Prostate gland (tissue), 2 donors: ENCODE data around the gene KRT7. TPM values are rescaled to one million over a fixed set of nuclear protein-coding genes. Genes with fewer than 3 reads are reported as not detected.

ENCODE experiments used
- DNase-seq: peaks from one replicate; pipeline ENCODE4 v3.0.0-alpha.2; 2019; ENCODE audit warnings: low spot score
- H3K27ac ChIP-seq, 2 donors: fragments of 200-600 bp; sonication (generic); 2 replicates each; pipeline ENCODE4 v1.5.1; 2017 to 2019
- H3K27me3 ChIP-seq: fragments of 200-600 bp; sonication (generic); replicated peaks from 2 replicates; pipeline ENCODE4 v1.5.1; 2019; ENCODE audit not compliant: insufficient read depth
- H3K36me3 ChIP-seq, 2 donors: fragments of 200-600 bp; sonication (generic); 1 replicate in 1 of 2; 2 replicates in 1 of 2; pipeline versions ENCODE4 v1.5.1 to v1.8.1; 2017 to 2019
- H3K4me1 ChIP-seq: fragments of 200-600 bp; sonication (generic); replicated peaks from 2 replicates; pipeline ENCODE4 v1.5.1; 2019
- H3K4me3 ChIP-seq, 2 donors: fragments of 200-600 bp; sonication (generic); 2 replicates each; pipeline ENCODE4 v1.5.1; 2017 to 2019
- H3K9me3 ChIP-seq: fragments of 200-600 bp; sonication (generic); 2 replicates; pipeline ENCODE4 v1.5.1; 2017
- CTCF ChIP-seq, 4 experiments: fragments of 200-600 bp in 2 of 4; fragments of 450-650 bp in 2 of 4; sonication (generic) in 2 of 4; IDR thresholded peaks; 1 replicate in 3 of 4; 2 replicates in 1 of 4; pipeline ENCODE4 v1.5.1; 2016 to 2019; ENCODE audit warnings: antibody characterized with exemption in 4 of 4, mild to moderate bottlenecking in 2 of 4, moderate library complexity in 2 of 4
- POLR2A ChIP-seq: fragments of 450-650 bp; IDR thresholded peaks from one replicate; pipeline ENCODE4 v1.6.1; 2016; ENCODE audit warnings: antibody characterized with exemption, mild to moderate bottlenecking
- POLR2AphosphoS5 ChIP-seq: sonication (generic); formaldehyde crosslinking; IDR thresholded peaks from one replicate; pipeline ENCODE4 v1.6.1; 2017; ENCODE audit warnings: antibody characterized with exemption
- WGBS: methylation state at CpG from one replicate; pipeline ENCODE4 v1.1.5; 2018; 5-methylcytosine and 5-hydroxymethylcytosine counted together
- intact Hi-C: fragments of 100-400 bp; cut with DNase I; formaldehyde crosslinking; loops from one replicate; pipeline ENCODE4 v1.14.2; 2022
- total RNA-seq, 2 donors: library from RNA; depleted of rRNA; stranded (reverse); fragments of >200 nt; gene quantifications; one replicate each; pipeline ENCODE4 v1.1.0, GENCODE V29; 2016

KRT7 gene
- total RNA-seq, 2 donors from 2014 or later = 53.1 to 151 TPM

- Histone ChIP-seq H3K27me3 (no peaks in the 10 kb centered on the region), H3K9me3 (no peaks in the 10 kb centered on the region), H3K27ac (peak overlapping the region; percentile 71 to 87), H3K4me1 (peaks cover 19% of the 10 kb centered on the region), H3K36me3 (no peaks in the 10 kb centered on the region), H3K4me3 (no peak overlapping the region)
- no peak for DNase-seq
- TF ChIP-seq CTCF (IDR thresholded peaks at IDR 0.05) (no peak), POLR2AphosphoS5 (no peak), POLR2A (no peak)
- intact Hi-C loops = no loop called here
- 76% methylated on average over 7 of the region's 7 CpGs for WGBS
These were observed 13.0 kb downstream of the KRT7 start for GRCh38 chr12:52245962-52246569.

- TF ChIP-seq POLR2AphosphoS5 (peak; percentile 67), CTCF (IDR thresholded peaks at IDR 0.05) (no peak)
- peaks cover 19% of the 10 kb centered on the region for H3K4me1 ChIP-seq
- H3K27me3 ChIP-seq = no peaks in the 10 kb centered on the region
- no peaks in the 10 kb centered on the region for H3K9me3 ChIP-seq
- intact Hi-C loops = no loop called here
- no peak overlapping the region for H3K4me3 ChIP-seq
- peak; percentile 48 for DNase-seq
- 48% methylated on average over 10 of the region's 10 CpGs for WGBS
- peak overlapping the region; percentile 71 to 87 for H3K27ac ChIP-seq
- no peaks in the 10 kb centered on the region for H3K36me3 ChIP-seq
These were observed 13.9 kb downstream of the KRT7 start for GRCh38 chr12:52246720-52247621.

- Histone ChIP-seq H3K27ac (peak overlapping the region; percentile 71 to 87), H3K9me3 (no peaks in the 10 kb centered on the region), H3K4me1 (peaks cover 19% of the 10 kb centered on the region), H3K4me3 (no peak overlapping the region), H3K36me3 (no peaks in the 10 kb centered on the region), H3K27me3 (no peaks in the 10 kb centered on the region)
- TF ChIP-seq POLR2AphosphoS5 (no peak), POLR2A (no peak), CTCF (IDR thresholded peaks at IDR 0.05) (no peak)
- WGBS = 80% methylated on average over 10 of the region's 10 CpGs
- intact Hi-C loops = no loop called here
- DNase-seq = no peak
These were observed 14.8 kb downstream of the KRT7 start for GRCh38 chr12:52247622-52248540.

GRCh38 chr12:52248541-52249461 is 15.8 kb downstream of the KRT7 start:
- Histone ChIP-seq H3K36me3 (no peaks in the 10 kb centered on the region), H3K4me1 (peaks cover 11% of the 10 kb centered on the region), H3K27ac (peak overlapping the region; percentile 71 to 87), H3K4me3 (no peak overlapping the region), H3K9me3 (no peaks in the 10 kb centered on the region), H3K27me3 (no peaks in the 10 kb centered on the region)
- intact Hi-C loops = no loop called here
- peak; percentile 85 for DNase-seq
- 69% methylated on average over 18 of the region's 18 CpGs for WGBS
- TF ChIP-seq CTCF (IDR thresholded peaks at IDR 0.05) = no peak
- peak; percentile 85 for TF ChIP-seq POLR2AphosphoS5
- TF ChIP-seq POLR2A = no peak
